Loucy (cell line): ENCODE results near the gene LIN9.

Experiments used
- H2AFZ ChIP-seq: fragments of 200-600 bp; sonication (generic); 2 replicates; pipeline ENCODE4 v1.6.0; 2016; ENCODE audit warnings: antibody characterized with exemption, mild to moderate bottlenecking, low read length, moderate library complexity
- H3F3A ChIP-seq: fragments of 200-600 bp; 2 replicates; pipeline ENCODE4 v1.6.0; 2016; ENCODE audit warnings: antibody characterized with exemption, low read depth, mild to moderate bottlenecking
- H3K27me3 ChIP-seq: fragments of 200-600 bp; sonication (generic); 2 replicates; pipeline ENCODE4 v1.6.1; 2014; ENCODE audit warnings: low read length, mild to moderate bottlenecking; ENCODE audit not compliant: insufficient read depth, poor library complexity, severe bottlenecking
- H3K36me3 ChIP-seq: fragments of 200-600 bp; sonication (generic); 2 replicates; pipeline ENCODE4 v1.6.1; 2016; ENCODE audit warnings: low read length; ENCODE audit not compliant: insufficient read depth
- H3K4me1 ChIP-seq: fragments of 200-600 bp; sonication (generic); 2 replicates; pipeline ENCODE4 v1.5.1; 2014; ENCODE audit warnings: low read length, mild to moderate bottlenecking; ENCODE audit not compliant: insufficient read depth, poor library complexity, severe bottlenecking
- H3K4me2 ChIP-seq: fragments of 200-600 bp; sonication (generic); 2 replicates; pipeline ENCODE4 v1.6.0; 2014; ENCODE audit warnings: antibody characterized with exemption, low read length, low read depth, mild to moderate bottlenecking; ENCODE audit not compliant: poor library complexity, severe bottlenecking
- H3K4me3 ChIP-seq: fragments of 200-600 bp; sonication (generic); 2 replicates; pipeline ENCODE4 v1.5.1; 2014; ENCODE audit warnings: low read length, mild to moderate bottlenecking, mixed read lengths; ENCODE audit not compliant: poor library complexity, severe bottlenecking
- H3K79me2 ChIP-seq: fragments of 200-600 bp; sonication (generic); 2 replicates; pipeline ENCODE4 v1.6.1; 2014; ENCODE audit warnings: low read length; ENCODE audit not compliant: insufficient read depth
- H3K9ac ChIP-seq: fragments of 200-600 bp; sonication (generic); 2 replicates; pipeline ENCODE4 v1.6.0; 2014; ENCODE audit warnings: mild to moderate bottlenecking, low read depth, low read length, moderate library complexity; ENCODE audit not compliant: poor library complexity, severe bottlenecking
- H3K9me2 ChIP-seq: fragments of 200-600 bp; sonication (generic); replicated peaks from 2 replicates; pipeline ENCODE4 v1.6.1; 2016; ENCODE audit warnings: low read depth, low read length, mixed read lengths
- H3K9me3 ChIP-seq: fragments of 200-600 bp; sonication (generic); 2 replicates; pipeline ENCODE4 v1.6.1; 2014; ENCODE audit warnings: mild to moderate bottlenecking, antibody characterized with exemption, low read length, low read depth; ENCODE audit not compliant: insufficient read depth
- H4K20me1 ChIP-seq: fragments of 200-600 bp; sonication (generic); 2 replicates; pipeline ENCODE4 v1.6.0; 2014; ENCODE audit warnings: antibody characterized with exemption, low read length, mild to moderate bottlenecking; ENCODE audit not compliant: insufficient read depth, poor library complexity, severe bottlenecking
- EZH2phosphoT487 ChIP-seq: fragments of 200-600 bp; IDR thresholded peaks from 2 replicates; pipeline ENCODE4 v1.6.1; 2018; ENCODE audit warnings: antibody characterized with exemption, mild to moderate bottlenecking, moderate library complexity, borderline replicate concordance
- TF ChIP-seq, protein P1 (sequence below): fragments of 200-600 bp; sonication (generic); conservative IDR thresholded peaks from 2 replicates; pipeline ENCODE4 v1.5.1; 2014; ENCODE audit warnings: mild to moderate bottlenecking, antibody characterized with exemption, low read length

LIN9 gene

GRCh38 chr1:226233293-226233692, 75.7 kb downstream of the LIN9 start:
- Histone ChIP-seq H3K36me3 (peaks cover 65% of the 10 kb centered on the region), H3K9me2 (no peaks in the 10 kb centered on the region), H3K27me3 (no peaks in the 10 kb centered on the region), H3K9me3 (no peaks in the 10 kb centered on the region), H3F3A (no peaks in the 10 kb centered on the region), H3K4me2 (no peak overlapping the region), H3K4me1 (no peaks in the 10 kb centered on the region), H3K4me3 (no peak overlapping the region), H4K20me1 (no peaks in the 10 kb centered on the region), H3K79me2 (no peaks in the 10 kb centered on the region), H2AFZ (no peak overlapping the region), H3K9ac (no peak overlapping the region)
- TF ChIP-seq, protein P1, sequence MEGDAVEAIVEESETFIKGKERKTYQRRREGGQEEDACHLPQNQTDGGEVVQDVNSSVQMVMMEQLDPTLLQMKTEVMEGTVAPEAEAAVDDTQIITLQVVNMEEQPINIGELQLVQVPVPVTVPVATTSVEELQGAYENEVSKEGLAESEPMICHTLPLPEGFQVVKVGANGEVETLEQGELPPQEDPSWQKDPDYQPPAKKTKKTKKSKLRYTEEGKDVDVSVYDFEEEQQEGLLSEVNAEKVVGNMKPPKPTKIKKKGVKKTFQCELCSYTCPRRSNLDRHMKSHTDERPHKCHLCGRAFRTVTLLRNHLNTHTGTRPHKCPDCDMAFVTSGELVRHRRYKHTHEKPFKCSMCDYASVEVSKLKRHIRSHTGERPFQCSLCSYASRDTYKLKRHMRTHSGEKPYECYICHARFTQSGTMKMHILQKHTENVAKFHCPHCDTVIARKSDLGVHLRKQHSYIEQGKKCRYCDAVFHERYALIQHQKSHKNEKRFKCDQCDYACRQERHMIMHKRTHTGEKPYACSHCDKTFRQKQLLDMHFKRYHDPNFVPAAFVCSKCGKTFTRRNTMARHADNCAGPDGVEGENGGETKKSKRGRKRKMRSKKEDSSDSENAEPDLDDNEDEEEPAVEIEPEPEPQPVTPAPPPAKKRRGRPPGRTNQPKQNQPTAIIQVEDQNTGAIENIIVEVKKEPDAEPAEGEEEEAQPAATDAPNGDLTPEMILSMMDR = no peak
- TF ChIP-seq EZH2phosphoT487 = no peak

GRCh38 chr1:226226601-226227000, 82.4 kb downstream of the LIN9 start:
- Histone ChIP-seq H3F3A (no peaks in the 10 kb centered on the region), H3K36me3 (peaks cover 14% of the 10 kb centered on the region; the same call in 1 of the 2 replicates), H3K79me2 (no peaks in the 10 kb centered on the region), H3K4me2 (no peak overlapping the region), H3K27me3 (no peaks in the 10 kb centered on the region), H3K4me1 (no peaks in the 10 kb centered on the region), H3K9me2 (no peaks in the 10 kb centered on the region), H2AFZ (no peak overlapping the region), H4K20me1 (no peaks in the 10 kb centered on the region), H3K9ac (no peak overlapping the region), H3K4me3 (no peak overlapping the region), H3K9me3 (no peaks in the 10 kb centered on the region)
- TF ChIP-seq EZH2phosphoT487 = no peak

GRCh38 chr1:226223786-226224244, 85.1 kb downstream of the LIN9 start:
- Histone ChIP-seq H3K4me2 (no peak overlapping the region), H3K27me3 (no peaks in the 10 kb centered on the region), H3F3A (no peaks in the 10 kb centered on the region), H3K9me2 (no peaks in the 10 kb centered on the region), H3K9ac (no peak overlapping the region), H4K20me1 (no peaks in the 10 kb centered on the region), H3K9me3 (no peaks in the 10 kb centered on the region), H3K4me1 (no peaks in the 10 kb centered on the region), H3K36me3 (no peaks in the 10 kb centered on the region; the same call in 1 of the 2 replicates), H3K79me2 (no peaks in the 10 kb centered on the region), H2AFZ (no peak overlapping the region), H3K4me3 (no peak overlapping the region)
- TF ChIP-seq, protein P1 = no peak
- TF ChIP-seq EZH2phosphoT487 = no peak

GRCh38 chr1:226223157-226223785, 85.7 kb downstream of the LIN9 start, which contains the start of gene MIXL1:
Gene MIXL1 (plus strand): TSS chr1:226223664. CDS start chr1:226223682, 18 bp downstream.
- TF ChIP-seq, protein P1 = no peak
- TF ChIP-seq EZH2phosphoT487 = no peak
- H3K9ac ChIP-seq = no peak within 1 kb of the TSS
- H3K9me3 ChIP-seq = no peaks in the 10 kb centered on the region
- no peaks in the 10 kb centered on the region for H3K9me2 ChIP-seq
- no peaks in the 10 kb centered on the region for H3K4me1 ChIP-seq
- no peaks in the 10 kb centered on the region for H4K20me1 ChIP-seq
- no peak within 1 kb of the TSS for H3K4me2 ChIP-seq
- no peaks in the 10 kb centered on the region for H3F3A ChIP-seq
- H3K36me3 ChIP-seq = no peaks in the 10 kb centered on the region
- no peak within 1 kb of the TSS for H3K4me3 ChIP-seq
- H3K79me2 ChIP-seq = no peaks in the 10 kb centered on the region
- H3K27me3 ChIP-seq = no peaks in the 10 kb centered on the region
- no peak within 1 kb of the TSS for H2AFZ ChIP-seq
